Sciatic nerve (tissue), 2 donors: ENCODE measurements around the gene NAA11. TPM values are rescaled to one million over a fixed set of nuclear protein-coding genes. Genes with fewer than 3 reads are reported as not detected.

ENCODE experiments used
- ATAC-seq: fragments of 200-7000 bp; cut with Tn5 transposase; one replicate; pipeline ENCODE4 v1.9.1; 2020; ENCODE audit warnings: mild to moderate bottlenecking, moderate library complexity
- DNase-seq: peaks from one replicate; pipeline ENCODE4 v3.0.0-alpha.2; 2020; ENCODE audit warnings: low spot score
- intact Hi-C: fragments of 100-400 bp; cut with DNase I; formaldehyde crosslinking; loops from one replicate; pipeline ENCODE4 v1.14.2; 2022
- total RNA-seq: library from RNA; stranded (reverse); fragmentation: NEBNext Ultra II Directional; extraction: Animal tissue kit (Norgen Biotek cat#: 25700); gene quantifications from one replicate; pipeline ENCODE4 v1.2.1, GENCODE V29; 2021
- donor health status: DM: no; HTN: no; CAD: no.
- donor health status: DM: no; HTN: no; CAD: no.

The NAA11 gene
- total RNA-seq, result not detected

GRCh38 chr4:79325864-79326328 lies at the start of gene NAA11:
Gene NAA11, minus strand, starts transcription at chr4:79326061. Its CDS starts 184 bp downstream, at chr4:79325877.
- intact Hi-C loops, result no loop called here
- ATAC-seq (no peak), DNase-seq (no peak)

- DNase-seq (no peak), ATAC-seq (no peak)
- intact Hi-C loops, result no loop called here
These were observed 44.2 kb upstream of the NAA11 start for GRCh38 chr4:79370026-79370425.

DNA sequence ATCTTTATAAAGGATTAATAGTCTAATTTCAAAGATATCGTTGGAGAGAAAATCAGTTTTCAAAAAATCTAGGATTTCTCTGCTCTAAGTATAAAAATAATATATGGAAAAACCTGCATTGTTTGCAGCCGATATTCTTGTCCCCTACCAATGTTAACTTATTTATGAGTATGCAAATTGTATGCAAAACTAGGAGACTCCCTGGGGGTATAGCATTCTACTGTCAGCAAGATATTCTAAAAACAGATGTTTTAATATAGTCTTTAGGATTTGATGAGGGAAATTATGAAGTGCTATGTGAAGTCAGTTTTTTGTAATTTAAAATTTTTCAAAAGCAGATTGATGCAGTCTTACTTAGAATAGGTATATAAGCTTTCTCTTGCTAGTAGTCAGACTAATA lies 41.2 kb upstream of the NAA11 start:
- DNase-seq (no peak), ATAC-seq (no peak)
- intact Hi-C loops, result no loop called here

DNA sequence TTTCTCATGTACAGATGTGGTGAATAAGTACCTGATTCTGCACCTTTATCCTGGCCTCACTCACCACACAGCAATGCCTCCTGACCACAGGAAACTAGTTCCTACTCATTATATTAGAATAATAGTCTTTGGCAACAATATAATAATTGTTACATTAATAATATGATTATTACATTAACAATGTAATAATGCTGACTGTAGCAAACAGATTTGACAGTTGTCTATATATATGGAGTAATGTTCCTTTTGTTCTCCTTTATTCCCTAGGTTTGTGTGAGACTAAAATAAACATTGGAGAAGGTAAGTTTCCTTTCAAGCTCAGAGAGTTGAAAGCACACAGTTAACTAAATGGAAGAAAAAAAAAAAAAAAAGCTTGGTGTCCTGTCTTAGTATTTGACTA lies 40.6 kb upstream of the NAA11 start:
- ATAC-seq (no peak), DNase-seq (no peak)
- intact Hi-C loops, result no loop called here

DNA sequence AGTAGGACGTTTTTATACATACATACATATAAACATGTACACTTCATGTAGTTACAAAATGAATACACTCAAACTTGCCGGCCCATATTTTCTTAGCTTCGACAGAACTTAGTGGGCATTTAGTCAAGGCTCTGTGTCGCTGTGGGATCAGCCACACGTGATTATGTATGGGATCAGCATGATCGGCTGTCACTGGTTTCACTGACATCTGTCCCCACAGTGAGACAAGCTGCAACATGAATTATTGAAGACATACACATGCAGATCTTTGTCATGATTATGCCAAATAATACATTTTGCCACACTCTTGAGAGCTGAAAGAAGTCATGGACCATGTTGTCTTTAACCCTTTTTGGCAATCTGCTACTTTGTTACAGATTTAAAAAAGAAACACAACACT lies 38.2 kb upstream of the NAA11 start:
- intact Hi-C loops, result no loop called here
- no peak for ATAC-seq
- DNase-seq, result no peak

GRCh38 chr4:79362626-79363025 lies 36.8 kb upstream of the NAA11 start:
- ATAC-seq (no peak), DNase-seq (no peak)
- intact Hi-C loops, result no loop called here

DNA sequence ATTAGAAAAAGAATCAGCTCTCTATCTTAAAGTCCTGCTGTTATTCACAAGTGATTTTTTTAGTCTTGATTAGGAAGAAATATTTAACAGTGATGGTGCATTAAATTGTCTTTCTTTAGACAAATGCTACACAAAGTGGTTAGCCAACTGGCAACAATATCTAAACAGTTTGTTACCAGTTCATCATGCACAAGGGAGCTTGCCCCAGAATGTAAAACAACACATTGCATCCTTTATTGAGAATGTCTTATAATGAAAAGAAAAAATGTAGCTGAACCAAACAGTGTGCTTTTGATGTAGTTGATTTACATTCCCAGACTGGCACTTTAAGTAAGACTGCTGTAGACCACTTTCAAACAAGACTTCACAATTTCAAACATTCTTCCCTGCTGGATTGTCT lies 34.1 kb upstream of the NAA11 start:
- no peak for DNase-seq
- intact Hi-C loops, result no loop called here
- ATAC-seq, result no peak

GRCh38 chr4:79358438-79358837 lies 32.6 kb upstream of the NAA11 start:
- intact Hi-C loops, result no loop called here
- no peak for ATAC-seq
- DNase-seq, result no peak

DNA sequence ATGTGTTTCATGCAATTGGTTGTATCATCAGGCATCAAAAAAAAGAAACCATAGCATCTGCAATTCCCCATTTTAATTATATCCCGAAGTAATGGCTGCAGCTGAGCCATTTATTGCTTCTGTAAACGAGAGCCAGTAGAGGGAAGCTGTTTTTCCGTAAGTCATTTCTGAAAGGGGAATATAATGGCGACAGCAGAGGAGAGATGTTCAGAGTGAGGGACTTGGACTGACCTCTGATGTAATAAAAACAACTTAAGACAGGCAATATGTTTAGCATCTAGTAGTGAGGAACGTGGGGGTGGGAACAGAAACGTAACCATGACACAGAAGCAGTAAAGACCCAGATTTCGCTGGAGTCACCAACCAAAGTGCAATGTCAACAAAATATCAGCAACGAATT lies 31.5 kb upstream of the NAA11 start:
- ATAC-seq, result no peak
- intact Hi-C loops, result no loop called here
- DNase-seq, result no peak

DNA sequence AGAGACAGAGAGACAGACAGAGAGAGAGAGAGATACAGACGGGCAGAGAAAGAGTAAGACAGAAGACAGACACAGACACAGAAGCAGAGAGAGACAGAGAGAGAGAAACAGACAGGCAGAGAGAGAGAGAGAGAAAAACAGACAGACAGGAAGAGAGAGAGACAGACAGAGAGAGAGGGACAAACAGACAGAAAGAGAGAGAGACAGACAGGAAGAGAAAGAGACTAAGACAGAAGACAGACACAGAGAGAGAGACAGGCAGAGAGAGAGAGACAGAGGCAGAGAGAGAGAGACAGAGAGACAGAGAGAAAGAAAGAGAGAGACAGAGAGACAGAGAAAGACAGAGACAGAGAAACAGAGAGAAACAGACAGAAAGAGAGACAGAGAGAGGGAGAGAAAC lies 27.2 kb upstream of the NAA11 start:
- no peak for DNase-seq
- ATAC-seq, result no peak
- intact Hi-C loops, result no loop called here

DNA sequence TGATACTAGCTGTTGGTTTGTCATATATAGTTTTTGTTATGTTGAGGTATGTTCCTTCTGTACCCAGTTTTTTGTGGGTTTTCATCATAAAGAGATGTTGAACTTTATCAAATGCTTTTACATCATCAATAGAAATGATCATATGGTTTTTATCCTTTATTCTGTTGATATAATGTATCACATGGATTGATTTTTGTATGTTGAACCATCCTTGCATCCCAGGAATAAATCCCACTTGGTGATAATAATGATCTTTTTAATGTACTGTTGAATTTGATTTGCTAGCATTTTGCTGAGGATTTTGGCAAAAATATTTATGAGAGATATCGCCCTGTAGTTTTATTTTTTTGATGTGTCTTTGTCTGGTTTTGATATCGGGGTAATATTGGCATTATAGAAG lies 22.5 kb upstream of the NAA11 start:
- ATAC-seq, result no peak
- no peak for DNase-seq
- intact Hi-C loops, result no loop called here

GRCh38 chr4:79341893-79342653 lies 16.2 kb upstream of the NAA11 start:
- ATAC-seq (no peak), DNase-seq (no peak)
- intact Hi-C loops, result no loop called here

GRCh38 chr4:79340568-79340967 lies 14.7 kb upstream of the NAA11 start:
- DNase-seq (no peak), ATAC-seq (no peak)
- intact Hi-C loops, result no loop called here

DNA sequence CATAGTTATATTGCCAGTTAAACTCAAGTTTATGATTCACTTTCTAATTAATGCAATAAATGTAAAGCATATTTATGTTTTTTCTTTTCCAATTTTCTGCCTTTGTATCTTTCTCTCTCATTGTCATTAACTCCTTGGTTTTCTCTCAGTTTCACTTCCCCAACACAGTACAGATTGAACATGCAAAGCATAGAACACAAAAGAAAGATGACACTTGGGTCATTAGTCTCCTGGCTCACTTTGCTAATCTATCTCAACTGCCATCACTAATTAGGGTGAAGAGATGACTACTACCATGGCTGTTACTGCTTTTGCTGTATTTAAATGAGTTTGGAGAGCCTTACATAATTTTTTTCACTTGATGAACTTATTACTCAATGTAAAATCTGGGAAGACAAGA lies 12.3 kb upstream of the NAA11 start:
- ATAC-seq (no peak), DNase-seq (no peak)
- intact Hi-C loops, result no loop called here

DNA sequence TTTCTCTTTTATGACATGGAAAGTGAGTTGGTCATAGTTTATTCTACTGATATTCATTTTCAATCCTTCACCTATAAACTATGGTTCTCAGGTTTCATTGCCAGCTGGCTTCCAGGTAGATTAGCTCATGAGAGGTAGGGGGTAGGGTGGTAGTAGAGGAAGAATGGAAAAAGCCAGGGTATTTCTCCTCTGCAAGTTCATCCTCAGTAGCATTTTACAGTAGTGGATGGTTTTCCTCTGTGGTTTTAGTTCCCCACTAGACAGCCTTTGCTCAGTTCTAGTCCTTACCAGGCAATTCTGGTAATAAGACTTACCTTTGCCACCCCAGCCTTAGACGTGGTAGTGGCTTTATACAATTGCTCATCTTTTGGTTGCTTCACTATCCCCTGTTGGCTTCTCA lies 8.9 kb upstream of the NAA11 start:
- DNase-seq (no peak), ATAC-seq (no peak)
- intact Hi-C loops, result no loop called here

DNA sequence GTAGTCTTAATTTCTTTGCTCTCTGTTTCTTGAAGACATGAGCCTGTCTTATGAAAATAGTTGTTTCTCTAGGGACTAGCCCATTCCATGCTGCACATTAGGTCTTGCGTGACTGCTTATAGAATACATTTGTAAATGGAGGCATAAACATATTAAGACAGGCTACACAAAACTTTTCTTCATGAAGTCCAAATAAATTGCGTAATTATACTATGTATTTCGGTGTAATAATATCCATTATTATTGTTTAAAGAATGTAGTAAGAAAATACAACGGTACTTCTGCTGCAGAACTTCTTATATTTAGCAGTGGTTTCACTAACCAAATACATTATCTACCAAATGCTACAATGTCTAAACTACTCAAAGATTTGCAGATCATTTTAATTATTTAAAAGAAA lies 8.5 kb upstream of the NAA11 start:
- DNase-seq, result no peak
- intact Hi-C loops, result no loop called here
- ATAC-seq, result no peak

GRCh38 chr4:79331126-79331876 lies 5.4 kb upstream of the NAA11 start:
- ATAC-seq (no peak), DNase-seq (no peak)
- intact Hi-C loops, result no loop called here

GRCh38 chr4:79330720-79331119 lies 4.9 kb upstream of the NAA11 start:
- intact Hi-C loops, result no loop called here
- DNase-seq (no peak), ATAC-seq (no peak)

- DNase-seq, result no peak
- intact Hi-C loops, result no loop called here
- ATAC-seq, result no peak
These were observed 425 bp downstream of the NAA11 start for GRCh38 chr4:79325436-79325835.

GRCh38 chr4:79319975-79320374 lies 5.9 kb downstream of the NAA11 start:
- intact Hi-C loops, result no loop called here
- ATAC-seq, result no peak
- DNase-seq, result no peak

- intact Hi-C loops, result no loop called here
- DNase-seq, result no peak
- no peak for ATAC-seq
These were observed 8.2 kb downstream of the NAA11 start for GRCh38 chr4:79317711-79318110.
